Vagina (tissue), 2 donors: Measurements from ENCODE around the gene DLG5. TPM values are rescaled to one million over a fixed set of nuclear protein-coding genes. Genes with fewer than 3 reads are reported as not detected.

Experiments
- DNase-seq, 2 donors: peaks; one replicate each; pipeline ENCODE4 v3.0.0-alpha.2; 2017; ENCODE audit errors: extremely low spot score in 2 of 2
- H3K27ac ChIP-seq: fragments of 200-600 bp; sonication (generic); one replicate; pipeline ENCODE4 v1.5.1; 2019
- H3K27me3 ChIP-seq: fragments of 200-600 bp; sonication (generic); one replicate; pipeline ENCODE4 v1.5.1; 2019
- H3K36me3 ChIP-seq, 2 donors: fragments of 200-600 bp; sonication (generic); one replicate each; pipeline ENCODE4 v1.5.1; 2017 to 2019
- H3K4me1 ChIP-seq: fragments of 200-600 bp; sonication (generic); one replicate; pipeline ENCODE4 v1.5.1; 2019
- H3K4me3 ChIP-seq, 2 donors: fragments of 200-600 bp; sonication (generic); 1 replicate in 1 of 2; 2 replicates in 1 of 2; pipeline ENCODE4 v1.5.1; 2016 to 2019
- H3K9me3 ChIP-seq: fragments of 200-600 bp; sonication (generic); one replicate; pipeline ENCODE4 v1.5.1; 2019
- POLR2A ChIP-seq, 2 donors: fragments of 450-650 bp; IDR thresholded peaks; one replicate each; pipeline ENCODE4 v1.6.1; 2017; ENCODE audit warnings: antibody characterized with exemption in 2 of 2, mild to moderate bottlenecking in 2 of 2, moderate library complexity in 2 of 2
- POLR2AphosphoS5 ChIP-seq, 2 donors: sonication (generic); formaldehyde crosslinking; IDR thresholded peaks; one replicate each; pipeline ENCODE4 v1.9.0; 2017; ENCODE audit warnings: antibody characterized with exemption in 2 of 2, mild to moderate bottlenecking in 2 of 2, low read depth in 1 of 2; ENCODE audit not compliant: insufficient read depth in 1 of 2
- intact Hi-C: fragments of 100-400 bp; cut with DNase I; formaldehyde crosslinking; loops from one replicate; pipeline ENCODE4 v1.15.1; 2023
- total RNA-seq: library from RNA; depleted of rRNA; stranded (reverse); fragments of >200 nt; gene quantifications from one replicate; pipeline ENCODE4 v1.2.3, GENCODE V29; 2016
- TF ChIP-seq, protein P1 (sequence below), 3 experiments: fragments of 450-650 bp in 2 of 3; fragments of 200-600 bp in 1 of 3; sonication (generic) in 1 of 3; IDR thresholded peaks; one replicate each; pipeline ENCODE4 v1.5.1; 2017 to 2019; ENCODE audit warnings: antibody characterized with exemption in 3 of 3, mild to moderate bottlenecking in 2 of 3, moderate library complexity in 2 of 3

Gene DLG5
- total RNA-seq, 1 donor from 2014 or later: 57.5 TPM

DNA sequence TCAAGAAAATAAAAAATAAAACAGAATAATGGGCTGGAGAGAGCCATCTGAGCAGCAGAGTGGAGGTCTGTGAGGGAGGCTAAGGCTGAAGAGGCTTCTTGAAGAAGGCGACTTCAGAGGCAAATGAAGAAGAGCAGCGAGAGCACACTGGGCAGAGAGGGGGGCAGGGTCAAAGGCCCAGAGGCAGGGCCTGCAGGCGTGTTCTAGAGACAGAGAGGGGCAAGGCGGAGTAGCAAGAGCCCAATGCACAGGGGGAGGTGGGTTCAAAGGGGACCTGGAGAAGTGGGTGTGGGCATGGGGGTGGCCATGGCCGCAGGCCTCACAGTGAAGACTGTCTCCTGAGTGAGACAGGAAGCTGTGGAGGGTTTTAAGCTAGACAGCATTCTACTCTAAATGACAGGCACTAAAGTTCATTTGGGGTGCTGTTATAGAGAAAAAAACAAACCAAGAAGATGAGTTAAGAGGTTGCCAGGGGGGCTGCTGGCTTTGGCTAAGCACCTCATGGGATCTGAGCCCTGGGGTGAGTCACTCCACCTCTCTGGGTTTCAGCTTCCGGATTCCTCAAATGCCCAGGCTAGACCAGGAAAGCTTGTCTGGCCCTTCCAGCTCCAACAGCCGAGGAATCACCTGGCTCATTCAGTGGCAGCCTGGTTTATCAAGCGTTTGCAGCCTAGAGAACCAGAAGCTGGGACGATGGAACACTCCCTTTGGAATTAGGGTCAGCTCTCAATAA lies 81.7 kb downstream of the DLG5 start:
- Histone ChIP-seq H3K9me3 (no peaks in the 10 kb centered on the region), H3K4me3 (no peak overlapping the region), H3K36me3 (peaks cover 0 to 26% of the 10 kb centered on the region in 2 donors), H3K27me3 (no peaks in the 10 kb centered on the region), H3K27ac (peak overlapping the region; percentile 77), H3K4me1 (peaks cover 44% of the 10 kb centered on the region)
- no peak for TF ChIP-seq POLR2A (IDR thresholded peaks at IDR 0.05)
- TF ChIP-seq, protein P1, sequence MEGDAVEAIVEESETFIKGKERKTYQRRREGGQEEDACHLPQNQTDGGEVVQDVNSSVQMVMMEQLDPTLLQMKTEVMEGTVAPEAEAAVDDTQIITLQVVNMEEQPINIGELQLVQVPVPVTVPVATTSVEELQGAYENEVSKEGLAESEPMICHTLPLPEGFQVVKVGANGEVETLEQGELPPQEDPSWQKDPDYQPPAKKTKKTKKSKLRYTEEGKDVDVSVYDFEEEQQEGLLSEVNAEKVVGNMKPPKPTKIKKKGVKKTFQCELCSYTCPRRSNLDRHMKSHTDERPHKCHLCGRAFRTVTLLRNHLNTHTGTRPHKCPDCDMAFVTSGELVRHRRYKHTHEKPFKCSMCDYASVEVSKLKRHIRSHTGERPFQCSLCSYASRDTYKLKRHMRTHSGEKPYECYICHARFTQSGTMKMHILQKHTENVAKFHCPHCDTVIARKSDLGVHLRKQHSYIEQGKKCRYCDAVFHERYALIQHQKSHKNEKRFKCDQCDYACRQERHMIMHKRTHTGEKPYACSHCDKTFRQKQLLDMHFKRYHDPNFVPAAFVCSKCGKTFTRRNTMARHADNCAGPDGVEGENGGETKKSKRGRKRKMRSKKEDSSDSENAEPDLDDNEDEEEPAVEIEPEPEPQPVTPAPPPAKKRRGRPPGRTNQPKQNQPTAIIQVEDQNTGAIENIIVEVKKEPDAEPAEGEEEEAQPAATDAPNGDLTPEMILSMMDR (IDR thresholded peaks at IDR 0.05): no peak
- peak in 1 of 2 donors; percentile 30 for TF ChIP-seq POLR2AphosphoS5 (IDR thresholded peaks at IDR 0.05; ENCODE audit: insufficient read depth in 1 of 2, low read depth in 1 of 2)
- no peak for DNase-seq
- intact Hi-C loops: loop anchor here (10.0 kb wide), 2 partner anchors 80 to 130 kb away; partner anchors contain the start of gene DLG5

- TF ChIP-seq POLR2A (IDR thresholded peaks at IDR 0.05) (no peak), POLR2AphosphoS5 (IDR thresholded peaks at IDR 0.05; ENCODE audit: insufficient read depth in 1 of 2, low read depth in 1 of 2) (no peak)
- TF ChIP-seq, protein P1 (IDR thresholded peaks at IDR 0.05): no peak
- intact Hi-C loops: loop anchor here (10.0 kb wide), 2 partner anchors 81 to 131 kb away; partner anchors contain the start of gene DLG5
- H3K4me3 ChIP-seq: no peak overlapping the region
- DNase-seq: no peak
- no peaks in the 10 kb centered on the region for H3K9me3 ChIP-seq
- peaks cover 0 to 28% of the 10 kb centered on the region in 2 donors for H3K36me3 ChIP-seq
- H3K27me3 ChIP-seq: no peaks in the 10 kb centered on the region
- H3K4me1 ChIP-seq: peaks cover 39% of the 10 kb centered on the region
- no peak overlapping the region for H3K27ac ChIP-seq
Measured at GRCh38 chr10:77844177-77844576, 82.4 kb downstream of the DLG5 start.

GRCh38 chr10:77843264-77843663 lies 83.3 kb downstream of the DLG5 start:
- Histone ChIP-seq H3K36me3 (peaks cover 0 to 34% of the 10 kb centered on the region in 2 donors), H3K9me3 (no peaks in the 10 kb centered on the region), H3K4me1 (peaks cover 33% of the 10 kb centered on the region), H3K4me3 (no peak overlapping the region), H3K27ac (no peak overlapping the region), H3K27me3 (no peaks in the 10 kb centered on the region)
- TF ChIP-seq POLR2A (IDR thresholded peaks at IDR 0.05): no peak
- no peak for TF ChIP-seq POLR2AphosphoS5 (IDR thresholded peaks at IDR 0.05; ENCODE audit: insufficient read depth in 1 of 2, low read depth in 1 of 2)
- TF ChIP-seq, protein P1 (IDR thresholded peaks at IDR 0.05): no peak
- no peak for DNase-seq
- intact Hi-C loops: loop anchor here (10.0 kb wide), 2 partner anchors 82 to 132 kb away; partner anchors contain the start of gene DLG5

DNA sequence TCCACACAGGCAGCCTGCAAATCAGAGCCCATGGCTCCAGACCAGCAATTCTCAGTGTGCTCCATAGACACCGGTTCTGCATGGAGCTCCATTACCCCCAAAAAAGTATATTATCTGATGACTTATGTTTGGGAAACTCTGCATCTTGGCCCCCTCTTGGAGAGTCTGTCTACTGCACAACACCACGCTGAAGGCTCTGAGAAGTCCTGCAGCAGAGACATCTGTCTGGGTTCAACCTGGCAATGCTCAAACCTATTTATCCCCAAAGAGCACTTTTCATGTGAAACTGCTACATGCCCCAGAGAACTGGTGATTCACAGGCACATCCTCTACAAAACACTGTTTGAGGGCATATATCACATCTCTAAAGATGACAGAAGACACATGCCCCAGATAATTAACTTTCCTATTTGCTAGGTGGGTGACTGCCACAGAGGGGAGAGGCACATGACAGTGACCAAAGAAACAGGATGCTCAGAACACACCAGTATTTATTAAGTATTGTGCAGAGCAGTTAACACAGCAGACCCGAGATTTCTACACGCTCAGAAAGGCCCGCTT lies 83.8 kb downstream of the DLG5 start:
- intact Hi-C loops: loop anchor here (10.0 kb wide), 2 partner anchors 82 to 132 kb away; partner anchors contain the start of gene DLG5
- no peak overlapping the region for H3K4me3 ChIP-seq
- no peak overlapping the region for H3K27ac ChIP-seq
- no peaks in the 10 kb centered on the region for H3K9me3 ChIP-seq
- H3K27me3 ChIP-seq: no peaks in the 10 kb centered on the region
- peaks cover 30% of the 10 kb centered on the region for H3K4me1 ChIP-seq
- TF ChIP-seq POLR2AphosphoS5 (IDR thresholded peaks at IDR 0.05; ENCODE audit: insufficient read depth in 1 of 2, low read depth in 1 of 2) (no peak), POLR2A (IDR thresholded peaks at IDR 0.05) (no peak)
- TF ChIP-seq, protein P1 (IDR thresholded peaks at IDR 0.05): no peak
- no peak for DNase-seq
- H3K36me3 ChIP-seq: peaks cover 0 to 34% of the 10 kb centered on the region in 2 donors
